ENCODE results near the gene VAV3.
A peak's percentile ranks its signal among the peaks of the same experiment; 100 is the strongest.
"Not testable (repeated sequence)": the region's sequence is repeated elsewhere in the genome, so short reads cannot be mapped to it uniquely, and the experiment has no call there.

Gene VAV3

DNA sequence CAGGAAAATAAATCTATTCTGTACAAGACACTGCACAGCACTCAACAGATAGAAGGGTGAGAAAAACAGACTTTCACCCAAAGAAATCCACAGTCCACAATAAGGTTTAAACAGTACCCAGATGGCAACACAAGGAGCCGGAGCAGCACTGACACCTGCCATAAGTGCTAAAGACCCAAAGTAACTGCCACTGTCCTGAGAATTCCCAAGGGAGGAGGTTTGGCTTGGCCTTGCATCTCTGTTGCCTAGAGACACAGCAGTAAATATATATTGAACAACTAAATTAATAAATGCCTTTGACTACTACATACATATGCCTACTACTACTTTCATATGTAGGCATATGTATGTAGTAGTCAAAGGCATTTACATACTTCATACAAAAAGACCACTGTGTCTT, 68.0 kb downstream of the VAV3 start:
- no peak for ATAC-seq
- Mint-ChIP-seq H3K9me3 (peaks cover 12% of the 10 kb centered on the region), H3K27me3 (no peaks in the 10 kb centered on the region), H3K4me3 (peak overlapping the region; percentile 64), H3K27ac (peak overlapping the region; percentile 90), H3K36me3 (ENCODE audit: low read depth) (peaks cover 13% of the 10 kb centered on the region), H3K4me1 (peaks cover 77% of the 10 kb centered on the region)
- no peak for DNase-seq

DNA sequence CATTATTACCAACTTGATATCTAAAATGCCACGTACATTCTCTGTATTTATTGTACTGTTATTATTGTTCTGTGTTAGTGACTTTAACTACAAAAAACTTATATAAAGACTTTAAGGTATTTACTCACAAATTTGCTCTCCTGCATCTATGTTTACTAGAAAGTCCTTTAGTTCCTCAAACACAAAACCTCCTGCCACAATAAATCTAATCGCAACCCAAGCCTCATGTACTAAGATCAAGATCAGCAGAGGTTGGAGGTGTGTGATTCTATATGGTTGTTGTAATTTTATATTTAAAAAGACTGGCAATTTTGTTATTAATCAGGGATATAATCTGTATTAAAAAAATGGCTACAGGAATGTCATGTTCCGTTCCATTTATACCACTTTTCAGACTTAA, 68.6 kb downstream of the VAV3 start:
- Mint-ChIP-seq H3K36me3 (ENCODE audit: low read depth) (peaks cover 13% of the 10 kb centered on the region), H3K27ac (no peak overlapping the region), H3K27me3 (no peaks in the 10 kb centered on the region), H3K4me1 (peaks cover 77% of the 10 kb centered on the region), H3K4me3 (no peak overlapping the region), H3K9me3 (peaks cover 12% of the 10 kb centered on the region)
- no peak for ATAC-seq
- no peak for DNase-seq

DNA sequence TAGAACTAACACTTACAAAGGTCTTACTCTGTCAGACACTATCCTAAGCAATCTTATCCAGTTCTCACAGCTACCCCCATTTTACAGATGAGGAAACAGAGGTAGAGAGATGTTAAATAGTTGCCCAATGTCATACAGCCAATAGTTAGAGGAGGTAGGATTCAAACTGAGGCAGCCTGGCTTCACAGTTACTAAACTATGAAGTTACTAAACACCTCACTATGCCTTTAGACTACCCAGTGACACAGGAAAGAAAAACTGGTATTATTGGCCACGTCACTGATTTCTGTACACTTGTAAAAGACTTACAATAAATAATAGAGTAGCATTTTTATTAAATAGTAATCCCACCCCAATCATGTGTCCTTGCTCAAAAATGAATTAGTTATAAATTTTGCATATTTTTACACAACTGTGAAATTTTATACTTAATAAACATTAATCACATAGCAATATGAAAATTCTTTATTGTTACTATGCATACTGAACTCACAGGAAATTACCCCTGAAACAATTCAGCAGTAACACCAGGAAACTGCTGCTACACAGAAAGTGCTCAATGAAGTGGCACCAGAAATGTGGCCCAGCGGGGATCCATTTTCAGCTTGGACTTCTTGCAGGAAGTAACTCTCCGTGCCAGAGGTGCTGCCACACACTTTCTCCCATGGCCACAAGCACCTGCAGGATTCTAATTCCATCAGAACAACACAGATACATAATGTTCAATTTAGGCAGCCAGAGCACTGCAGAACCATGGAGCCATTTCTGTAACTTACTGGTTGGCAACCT, 69.4 kb downstream of the VAV3 start:
- H3K27me3 Mint-ChIP-seq: no peaks in the 10 kb centered on the region
- ATAC-seq (no peak), DNase-seq (peak; percentile 12)
- no peak overlapping the region for H3K4me3 Mint-ChIP-seq
- H3K27ac Mint-ChIP-seq: no peak overlapping the region
- H3K4me1 Mint-ChIP-seq: peaks cover 74% of the 10 kb centered on the region
- H3K9me3 Mint-ChIP-seq: peaks cover 17% of the 10 kb centered on the region
- H3K36me3 Mint-ChIP-seq (ENCODE audit: low read depth): peaks cover 15% of the 10 kb centered on the region

DNA sequence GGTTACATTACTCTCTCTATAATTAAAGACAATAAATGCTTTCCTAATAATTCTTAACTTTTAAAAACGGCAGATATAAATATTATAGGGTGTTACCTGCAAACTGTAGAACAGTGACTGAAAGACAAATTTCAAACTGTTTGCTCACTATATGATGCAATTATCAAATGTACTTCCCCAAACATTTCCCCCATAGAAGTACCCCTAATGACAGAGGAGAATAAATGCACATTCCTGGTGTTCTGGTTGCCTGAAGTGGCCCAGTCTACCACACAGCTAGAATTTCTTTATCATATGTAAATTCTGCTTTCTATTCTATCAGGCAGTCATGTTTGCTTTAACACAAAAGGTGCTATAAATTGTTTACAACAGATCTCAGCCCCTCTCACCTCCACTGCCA, 70.4 kb downstream of the VAV3 start:
- peaks cover 17% of the 10 kb centered on the region for H3K9me3 Mint-ChIP-seq
- no peak overlapping the region for H3K4me3 Mint-ChIP-seq
- peak overlapping the region; percentile 40 for H3K27ac Mint-ChIP-seq
- H3K27me3 Mint-ChIP-seq: no peaks in the 10 kb centered on the region
- DNase-seq: no peak
- no peak for ATAC-seq
- H3K36me3 Mint-ChIP-seq (ENCODE audit: low read depth): peaks cover 15% of the 10 kb centered on the region
- H3K4me1 Mint-ChIP-seq: peaks cover 69% of the 10 kb centered on the region

DNA sequence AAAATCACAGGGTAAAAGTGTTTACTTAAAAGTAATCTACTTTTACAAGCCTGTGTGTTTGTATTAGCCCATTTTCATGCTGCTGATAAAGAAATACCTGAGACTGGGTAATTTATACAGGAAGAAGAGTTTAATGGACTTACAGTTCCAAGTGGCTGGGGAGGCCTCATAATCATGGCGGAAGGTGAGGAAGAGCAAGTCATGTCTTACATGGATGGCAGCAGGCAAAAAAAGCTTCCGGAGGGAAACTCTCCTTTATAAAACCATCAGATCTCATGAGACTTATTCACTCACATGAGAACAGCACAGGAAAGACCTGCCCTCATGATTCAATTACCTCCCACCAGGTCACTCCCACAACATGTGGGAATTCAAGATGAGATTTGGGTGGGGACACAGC, 71.6 kb downstream of the VAV3 start:
- not testable (repeated sequence) for H3K27ac Mint-ChIP-seq, ATAC-seq, DNase-seq, H3K4me3 Mint-ChIP-seq, H3K27me3 Mint-ChIP-seq
- Mint-ChIP-seq H3K9me3 (peaks cover 17% of the 10 kb centered on the region), H3K36me3 (ENCODE audit: low read depth) (peaks cover 15% of the 10 kb centered on the region), H3K4me1 (peaks cover 58% of the 10 kb centered on the region)

DNA sequence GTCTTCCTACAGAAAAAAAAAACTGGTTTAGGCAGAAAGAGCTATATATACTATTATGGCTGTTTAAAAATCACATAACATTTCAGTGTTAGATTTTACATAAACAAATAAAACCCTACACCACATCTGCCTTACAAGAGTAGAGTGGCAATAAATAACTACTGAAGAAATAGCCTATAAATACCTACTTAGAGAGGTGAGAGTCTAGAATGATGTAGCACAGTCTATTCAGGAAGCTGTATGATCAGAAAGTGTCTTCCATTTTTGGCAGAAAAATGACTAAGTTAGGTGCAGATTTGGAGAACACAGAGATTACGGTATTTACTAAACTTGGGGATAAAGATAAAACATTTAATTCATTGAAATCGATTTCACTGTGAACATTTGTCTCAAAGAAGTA, 75.5 kb downstream of the VAV3 start:
- peaks cover 29% of the 10 kb centered on the region for H3K4me1 Mint-ChIP-seq
- H3K36me3 Mint-ChIP-seq (ENCODE audit: low read depth): peaks cover 15% of the 10 kb centered on the region
- DNase-seq: no peak

DNA sequence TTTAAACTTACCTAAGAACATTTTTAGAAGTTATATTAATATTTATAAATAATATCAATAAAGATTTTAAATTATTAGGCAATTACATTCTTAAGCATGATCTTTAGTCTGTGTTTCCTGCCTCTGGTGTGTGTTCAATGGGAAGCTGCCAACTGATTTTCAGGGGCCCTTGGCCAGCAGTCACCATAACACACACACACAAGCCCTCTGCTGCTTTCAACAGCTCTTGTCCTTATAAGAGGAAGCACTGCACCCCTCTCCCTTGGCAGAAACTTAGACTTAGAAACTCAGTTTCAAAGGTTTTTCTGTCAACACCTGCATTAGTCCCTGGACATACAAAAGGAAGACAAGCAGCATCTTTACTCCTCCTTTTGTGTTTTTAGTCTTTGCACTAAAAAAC, 81.4 kb downstream of the VAV3 start:
- Mint-ChIP-seq H3K4me1 (peaks cover 35% of the 10 kb centered on the region), H3K9me3 (no peaks in the 10 kb centered on the region)
- no peak for ATAC-seq

More for the DNA sequence above, 75.5 kb downstream of the VAV3 start:
- no peak for ATAC-seq
- Mint-ChIP-seq H3K4me3 (no peak overlapping the region), H3K9me3 (peaks cover 17% of the 10 kb centered on the region), H3K27me3 (no peaks in the 10 kb centered on the region), H3K27ac (no peak overlapping the region)

DNA sequence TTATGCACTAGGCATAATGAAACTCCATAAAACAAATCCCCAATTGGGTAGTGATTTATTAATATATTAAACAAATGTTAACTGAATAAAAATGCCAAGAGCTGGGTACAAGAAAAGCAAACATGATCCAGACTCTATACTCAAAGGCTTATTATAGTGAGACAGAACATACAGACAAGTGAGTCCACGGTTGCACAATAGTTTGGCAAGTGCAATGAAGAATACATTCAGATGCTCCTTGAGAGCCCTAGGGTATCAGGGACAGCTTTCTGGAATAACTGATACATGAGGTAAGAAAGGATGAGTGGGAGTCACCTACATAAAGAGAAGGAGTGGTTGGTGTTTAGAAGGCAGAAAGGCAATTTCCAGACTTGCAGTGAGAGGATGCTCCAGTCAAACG, 85.1 kb downstream of the VAV3 start:
- Mint-ChIP-seq H3K27me3 (no peaks in the 10 kb centered on the region), H3K36me3 (ENCODE audit: low read depth) (no peaks in the 10 kb centered on the region), H3K27ac (no peak overlapping the region), H3K4me1 (peaks cover 57% of the 10 kb centered on the region), H3K9me3 (no peaks in the 10 kb centered on the region), H3K4me3 (no peak overlapping the region)
- DNase-seq: no peak
- ATAC-seq: no peak

More for the DNA sequence above, 81.4 kb downstream of the VAV3 start:
- no peak overlapping the region for H3K4me3 Mint-ChIP-seq
- H3K36me3 Mint-ChIP-seq (ENCODE audit: low read depth): no peaks in the 10 kb centered on the region
- no peaks in the 10 kb centered on the region for H3K27me3 Mint-ChIP-seq
- no peak for DNase-seq
- H3K27ac Mint-ChIP-seq: no peak overlapping the region

DNA sequence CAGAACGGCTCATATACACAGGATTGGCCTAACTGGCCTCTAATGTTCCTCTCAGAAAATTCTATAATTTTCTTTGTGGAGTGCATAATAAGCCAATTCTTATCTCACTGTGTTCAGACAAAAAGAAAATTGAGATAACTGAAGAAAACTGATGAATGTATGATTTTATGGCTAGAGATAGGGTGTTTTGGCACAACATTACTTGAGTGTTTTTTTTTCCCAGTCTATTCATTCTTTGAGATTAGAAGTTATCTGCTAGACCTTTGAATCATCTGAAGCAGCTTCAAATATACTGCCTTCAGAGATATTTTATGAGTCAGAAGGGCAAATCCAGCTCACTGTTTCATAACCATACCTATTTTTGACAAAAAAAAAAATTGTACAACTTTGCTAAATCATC, 85.6 kb downstream of the VAV3 start:
- H3K9me3 Mint-ChIP-seq: no peaks in the 10 kb centered on the region
- no peaks in the 10 kb centered on the region for H3K36me3 Mint-ChIP-seq (ENCODE audit: low read depth)
- H3K27ac Mint-ChIP-seq: no peak overlapping the region
- H3K4me1 Mint-ChIP-seq: peaks cover 60% of the 10 kb centered on the region
- H3K27me3 Mint-ChIP-seq: no peaks in the 10 kb centered on the region
- ATAC-seq: peak; percentile 58
- no peak overlapping the region for H3K4me3 Mint-ChIP-seq
- no peak for DNase-seq

DNA sequence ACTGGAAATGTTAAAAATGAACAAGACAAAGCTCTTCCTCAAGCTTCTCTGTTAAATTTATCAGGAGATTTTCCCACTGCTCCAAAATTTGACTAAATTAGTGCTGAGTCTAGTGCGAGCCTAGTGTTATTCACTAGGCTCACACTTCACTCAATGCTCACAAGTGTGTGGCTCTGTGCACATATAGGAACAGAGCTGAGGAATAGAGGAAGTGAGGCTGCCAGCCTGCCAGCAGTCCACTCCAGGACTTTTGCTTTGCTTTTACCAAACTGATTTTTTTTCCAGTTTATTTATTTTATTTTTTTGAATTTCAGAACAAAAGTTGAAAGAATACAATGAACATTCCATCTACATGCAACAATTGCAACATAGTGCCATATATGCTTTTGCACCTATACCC, 87.2 kb downstream of the VAV3 start:
- no peaks in the 10 kb centered on the region for H3K36me3 Mint-ChIP-seq (ENCODE audit: low read depth)
- no peak overlapping the region for H3K4me3 Mint-ChIP-seq
- H3K27ac Mint-ChIP-seq: no peak overlapping the region
- DNase-seq: no peak
- no peaks in the 10 kb centered on the region for H3K9me3 Mint-ChIP-seq
- no peak for ATAC-seq
- H3K4me1 Mint-ChIP-seq: peaks cover 66% of the 10 kb centered on the region
- no peaks in the 10 kb centered on the region for H3K27me3 Mint-ChIP-seq

DNA sequence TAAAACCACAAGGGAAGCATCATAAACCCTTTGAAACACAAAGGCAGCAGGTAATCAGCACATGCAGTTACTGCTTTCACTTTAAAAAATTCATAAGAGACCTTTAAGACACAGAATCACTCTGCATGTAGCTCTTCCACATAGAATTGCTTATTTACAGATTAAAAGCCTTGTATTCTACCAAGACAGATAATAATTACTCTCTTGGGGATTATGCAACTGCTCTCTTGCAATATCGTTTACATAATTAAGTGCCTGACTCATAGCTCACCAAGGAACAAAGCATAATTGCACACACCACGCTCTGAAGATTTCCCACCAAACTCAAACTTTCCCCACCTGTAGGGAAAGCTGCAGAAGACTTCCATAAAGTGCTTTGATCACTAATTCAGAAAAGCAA, 87.9 kb downstream of the VAV3 start:
- Mint-ChIP-seq H3K4me3 (no peak overlapping the region), H3K36me3 (ENCODE audit: low read depth) (no peaks in the 10 kb centered on the region), H3K4me1 (peaks cover 64% of the 10 kb centered on the region), H3K9me3 (no peaks in the 10 kb centered on the region), H3K27ac (no peak overlapping the region), H3K27me3 (no peaks in the 10 kb centered on the region)
- DNase-seq (no peak), ATAC-seq (no peak)

DNA sequence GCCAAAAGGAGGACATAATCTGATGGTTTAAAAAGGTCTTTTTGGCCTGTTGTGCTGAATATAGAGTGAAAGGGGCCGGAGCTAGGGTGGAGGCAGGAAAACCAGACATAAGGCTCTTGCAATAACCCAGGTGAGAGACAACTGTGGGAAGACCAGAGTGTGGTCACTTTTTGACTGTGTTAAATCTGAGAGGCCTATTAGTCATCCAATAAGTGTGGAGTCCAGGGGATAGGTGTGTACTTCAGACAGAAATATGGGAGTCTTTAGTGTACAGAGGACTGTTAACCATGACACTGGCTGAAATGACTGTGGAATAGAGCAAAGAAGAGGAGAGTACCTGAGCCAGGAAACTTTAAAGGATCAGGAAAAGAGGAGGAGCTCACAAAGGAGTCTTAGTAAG, 89.3 kb downstream of the VAV3 start:
- Mint-ChIP-seq H3K4me3 (no peak overlapping the region), H3K36me3 (ENCODE audit: low read depth) (no peaks in the 10 kb centered on the region), H3K4me1 (peaks cover 64% of the 10 kb centered on the region), H3K27ac (no peak overlapping the region), H3K27me3 (no peaks in the 10 kb centered on the region), H3K9me3 (peaks cover under 1% of the 10 kb centered on the region)
- DNase-seq (no peak), ATAC-seq (peak; percentile 45)

DNA sequence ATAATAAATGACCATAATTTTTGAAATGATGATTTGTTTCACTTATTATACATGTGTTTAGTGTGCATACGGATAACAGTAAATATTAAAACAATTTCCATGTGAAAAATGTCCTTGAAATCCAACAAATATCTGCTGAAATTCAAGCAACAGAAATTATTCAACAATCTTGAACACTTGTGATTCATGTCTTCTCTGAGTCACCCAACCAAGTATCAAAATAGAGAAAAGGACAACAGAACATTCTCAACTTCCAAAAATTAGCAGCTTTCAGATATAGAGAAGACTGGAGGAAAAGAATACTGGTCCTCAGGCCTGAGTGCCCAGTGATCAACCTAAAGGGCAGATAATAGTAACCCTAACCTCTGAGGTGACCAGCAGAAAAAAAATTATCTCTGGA, 90.8 kb downstream of the VAV3 start:
- Mint-ChIP-seq H3K36me3 (ENCODE audit: low read depth) (peaks cover 10% of the 10 kb centered on the region), H3K27ac (no peak overlapping the region), H3K4me3 (no peak overlapping the region), H3K4me1 (peaks cover 65% of the 10 kb centered on the region), H3K9me3 (peaks cover 10% of the 10 kb centered on the region), H3K27me3 (no peaks in the 10 kb centered on the region)
- DNase-seq: no peak
- no peak for ATAC-seq

DNA sequence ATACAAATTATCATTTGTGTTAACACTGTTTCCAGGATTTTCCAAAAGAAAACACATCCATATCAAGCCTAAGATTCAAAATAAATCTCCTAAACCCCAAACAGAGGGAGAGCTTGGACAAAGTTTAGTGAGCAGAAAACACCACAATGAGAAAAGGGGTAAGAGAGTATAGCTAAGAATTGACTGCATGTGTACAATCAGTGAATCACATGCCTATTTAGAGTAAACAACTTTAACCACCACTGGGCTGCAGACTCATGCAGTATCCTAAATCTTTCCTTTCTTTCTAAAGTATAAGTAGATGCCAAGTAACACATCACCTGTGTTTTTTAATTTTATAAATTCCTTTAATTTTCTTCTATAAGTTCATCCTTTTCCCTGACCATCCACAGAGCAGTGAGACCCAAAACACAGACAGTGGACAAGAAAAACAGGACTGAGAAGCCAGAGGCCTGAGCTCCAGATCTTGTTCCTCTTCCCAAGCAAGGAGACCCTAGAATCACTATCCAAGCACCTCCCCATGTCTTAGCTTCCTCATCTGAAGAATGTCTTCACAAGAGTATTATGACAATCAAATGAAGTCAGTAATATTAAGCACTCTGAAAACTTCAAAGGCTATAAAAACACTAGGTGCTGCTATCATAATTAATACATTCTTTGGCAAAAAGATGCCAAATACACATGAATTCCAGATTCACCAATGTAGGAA, 93.1 kb downstream of the VAV3 start:
- Mint-ChIP-seq H3K4me3 (no peak overlapping the region), H3K27ac (peak overlapping the region; percentile 4), H3K9me3 (peaks cover 10% of the 10 kb centered on the region), H3K4me1 (peaks cover 52% of the 10 kb centered on the region), H3K27me3 (no peaks in the 10 kb centered on the region), H3K36me3 (ENCODE audit: low read depth) (peaks cover 12% of the 10 kb centered on the region)
- no peak for ATAC-seq
- DNase-seq: no peak

DNA sequence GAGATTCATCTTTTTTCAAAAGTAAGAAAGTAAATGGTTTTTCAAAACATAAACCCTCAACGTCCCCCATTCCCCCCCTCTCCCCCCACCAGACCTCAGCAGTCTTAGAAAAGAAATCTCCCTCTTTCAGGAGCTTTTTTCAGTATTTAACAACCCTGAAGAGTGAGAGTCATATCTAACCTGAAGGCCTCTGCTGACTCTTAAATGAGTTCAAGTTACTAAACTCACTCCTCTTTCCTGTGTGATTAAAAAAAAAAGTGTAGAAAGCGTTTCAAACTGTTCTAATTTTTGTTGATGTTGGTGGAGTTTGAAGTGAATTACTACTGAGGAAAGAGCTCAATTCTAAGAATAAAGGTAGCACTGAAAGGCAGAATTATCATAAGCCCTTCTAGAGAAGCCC, 93.7 kb downstream of the VAV3 start:
- Mint-ChIP-seq H3K36me3 (ENCODE audit: low read depth) (peaks cover 14% of the 10 kb centered on the region), H3K9me3 (peaks cover 10% of the 10 kb centered on the region), H3K27me3 (no peaks in the 10 kb centered on the region), H3K4me3 (no peak overlapping the region), H3K27ac (peak overlapping the region; percentile 4), H3K4me1 (peaks cover 49% of the 10 kb centered on the region)
- DNase-seq: no peak
- peak; percentile 59 for ATAC-seq

Data from activated naive CD8-positive, alpha-beta T cell treated with anti-CD3 and anti-CD28 coated beads, Interleukin-2, amount 50 U/mL, for 24 hours (primary cell).